Stimulated activated CD4-positive, alpha-beta T cell treated with anti-CD3 and anti-CD28 coated beads, Interleukin-12 subunit alpha, Interleukin-12 subunit beta, amount 100 ng/mL, for 4 hours (primary cell): ENCODE data around the gene GPC6.
"Not testable (repeated sequence)": the region's sequence is repeated elsewhere in the genome, so short reads cannot be mapped to it uniquely, and the experiment has no call there.

Experiments used
- DNase-seq: peaks from one replicate; pipeline ENCODE4 v3.0.0-alpha.2; 2020

GPC6 gene

GRCh38 chr13:94319501-94319900 is 1092.9 kb downstream of the GPC6 start:
- DNase-seq: no peak

- no peak for DNase-seq
Measured at GRCh38 chr13:94322925-94323763, 1096.5 kb downstream of the GPC6 start.

GRCh38 chr13:94323764-94324758 is 1097.5 kb downstream of the GPC6 start:
- DNase-seq: no peak

DNA sequence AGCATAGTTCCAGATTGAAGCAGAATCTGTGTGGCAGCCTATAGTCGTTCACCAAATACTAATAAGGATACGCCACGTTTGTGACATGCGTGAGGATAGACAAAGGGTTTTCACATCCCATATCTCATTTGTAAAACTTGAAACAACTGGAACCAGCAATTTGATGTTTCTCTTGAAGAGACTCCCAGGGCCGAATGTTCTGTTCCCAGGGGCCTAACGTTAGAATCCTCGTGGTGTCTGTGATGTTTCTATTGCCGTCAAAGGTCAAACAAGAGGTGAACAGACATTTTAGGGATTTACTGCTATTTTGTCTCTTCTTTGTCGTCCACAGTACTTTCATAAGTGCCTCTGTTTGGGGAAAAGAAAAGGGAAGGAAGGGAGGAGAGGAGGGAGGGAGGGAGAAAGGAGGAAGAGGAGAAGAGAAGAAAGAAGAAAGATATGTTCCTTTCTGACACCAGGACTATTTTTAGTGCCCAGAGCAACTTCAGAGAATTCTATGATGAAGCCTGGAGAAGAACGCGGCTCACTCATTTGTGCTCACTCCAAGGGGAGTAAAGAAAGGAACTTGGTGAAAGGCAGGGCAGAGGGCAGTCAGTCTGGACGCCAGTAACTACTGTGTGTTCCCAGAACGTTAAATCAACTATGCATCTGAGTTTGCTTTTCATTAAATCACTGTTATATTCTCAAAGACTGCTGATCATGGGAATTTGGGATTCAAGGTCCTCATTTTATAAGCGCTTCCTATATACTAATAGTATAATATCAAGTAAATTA is 1098.3 kb downstream of the GPC6 start:
- DNase-seq: no peak

DNA sequence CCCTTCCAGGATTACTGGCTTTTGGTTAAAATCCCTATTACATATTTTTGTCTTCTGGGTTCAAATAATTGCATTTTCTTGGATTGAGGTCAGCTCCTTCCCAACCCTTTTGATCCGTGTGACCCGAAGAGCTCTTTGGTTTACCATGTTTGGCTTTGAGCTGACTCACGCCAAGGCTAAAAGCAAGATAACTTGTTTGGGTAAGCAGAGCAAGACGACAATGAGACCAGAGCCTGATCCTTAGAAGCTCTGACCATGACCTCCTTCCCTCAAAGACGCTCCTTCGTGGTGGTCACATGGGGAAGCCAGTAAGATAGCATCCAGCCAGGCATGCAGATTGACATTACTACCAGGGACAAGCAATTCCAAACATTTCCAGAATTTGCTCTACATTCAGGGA is 1099.0 kb downstream of the GPC6 start:
- no peak for DNase-seq

DNA sequence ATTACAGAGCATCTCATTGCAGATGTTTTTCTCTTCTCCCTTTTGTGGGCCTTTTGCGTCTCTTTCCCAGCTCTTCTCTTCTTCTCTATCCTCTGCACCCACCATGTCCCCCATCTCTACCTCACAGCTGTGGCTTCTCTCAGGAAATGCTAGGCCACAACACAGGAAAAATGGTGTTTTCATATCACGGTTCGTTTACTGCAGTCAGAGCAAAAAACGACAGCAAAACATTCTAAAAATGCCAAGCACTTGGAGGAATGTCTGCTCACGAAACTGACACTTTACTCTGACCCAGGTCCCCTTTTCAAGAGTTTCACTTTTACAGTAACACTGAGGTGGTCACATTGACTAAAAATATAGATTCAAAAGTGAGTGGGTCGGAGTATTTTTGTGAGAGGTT is 1100.7 kb downstream of the GPC6 start:
- no peak for DNase-seq

GRCh38 chr13:94328381-94329041 is 1101.9 kb downstream of the GPC6 start:
- no peak for DNase-seq

- DNase-seq: no peak
Measured at GRCh38 chr13:94329277-94329676, 1102.7 kb downstream of the GPC6 start.

DNA sequence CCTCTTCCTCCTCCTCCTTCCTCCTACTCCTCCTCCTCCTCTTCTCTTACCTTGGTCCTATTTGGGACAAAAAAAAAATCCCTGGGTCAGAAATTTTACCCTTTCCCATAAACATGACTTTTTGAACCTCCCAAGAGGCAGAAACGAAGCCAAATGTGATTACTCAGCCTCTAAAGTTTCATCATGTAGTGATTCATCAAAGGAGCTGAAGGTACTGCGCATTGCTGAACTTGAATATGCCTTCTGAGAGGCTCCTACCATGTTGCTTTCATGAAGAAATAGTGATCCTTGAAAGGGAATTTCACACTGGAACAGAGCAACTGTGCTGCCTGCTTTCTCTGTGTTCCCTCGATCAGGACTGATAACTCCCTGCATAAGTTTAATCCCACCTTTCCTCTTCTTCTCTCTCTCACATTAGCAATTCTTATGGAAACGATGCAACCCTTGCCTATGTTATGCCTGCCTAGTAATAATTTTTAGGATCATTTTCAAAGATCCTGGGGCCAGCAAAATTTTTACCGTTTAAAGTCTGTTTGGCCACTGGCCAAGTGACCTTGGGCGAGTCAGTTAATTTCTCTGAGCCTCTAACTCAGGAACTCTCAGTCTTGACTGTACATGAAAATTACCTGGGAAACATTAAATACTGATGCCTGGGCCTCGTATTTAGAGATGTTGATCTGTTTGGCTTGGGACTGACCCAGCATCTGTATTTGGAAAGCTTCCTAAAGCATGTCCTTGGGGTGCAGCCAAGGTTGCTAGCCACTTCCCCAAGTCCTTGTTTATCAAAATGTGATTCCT is 1103.3 kb downstream of the GPC6 start:
- no peak for DNase-seq

- DNase-seq: no peak
Measured at GRCh38 chr13:94330552-94331071, 1104.0 kb downstream of the GPC6 start.

GRCh38 chr13:94331281-94331680 is 1104.7 kb downstream of the GPC6 start:
- DNase-seq: no peak

- DNase-seq: no peak
Measured at GRCh38 chr13:94332359-94333096, 1105.9 kb downstream of the GPC6 start.

GRCh38 chr13:94333131-94333820 is 1106.7 kb downstream of the GPC6 start:
- no peak for DNase-seq

DNA sequence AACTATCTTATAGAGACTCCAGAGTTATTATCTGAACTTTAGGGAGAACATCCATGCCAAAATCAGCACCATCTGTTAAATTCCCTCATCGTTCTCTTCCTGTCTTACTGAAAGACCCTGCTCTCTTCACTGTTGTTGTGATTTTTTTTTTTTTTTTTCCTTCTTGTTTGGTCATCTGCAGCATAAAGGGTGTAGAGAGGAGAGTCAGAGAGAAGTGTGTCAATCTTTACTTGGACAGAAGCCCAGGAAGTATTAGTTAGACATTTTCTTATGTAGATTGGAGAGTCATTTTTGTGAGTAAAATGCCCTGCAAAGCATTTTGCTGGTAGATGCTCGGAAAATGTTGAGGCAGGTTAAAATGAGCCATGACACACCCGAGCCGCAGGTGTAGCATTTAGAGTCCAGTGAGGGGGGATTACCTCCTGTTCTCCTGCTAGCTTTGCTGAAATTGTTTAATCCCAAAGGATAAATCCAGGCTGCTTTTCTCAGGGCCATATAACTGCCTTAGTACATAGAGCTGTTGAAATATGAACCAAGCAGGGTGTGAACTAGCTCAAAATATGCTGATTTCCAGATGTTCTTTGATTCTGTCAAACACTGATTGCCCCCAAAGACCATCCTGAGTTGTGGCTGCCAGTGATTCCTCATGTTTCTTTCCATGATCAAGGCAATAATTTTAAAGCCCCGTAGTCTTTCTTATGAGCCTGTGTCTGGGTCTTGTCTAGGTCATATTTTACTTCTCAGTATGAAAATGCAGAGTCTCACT is 1109.3 kb downstream of the GPC6 start:
- DNase-seq: no peak

GRCh38 chr13:94339116-94339687 is 1112.6 kb downstream of the GPC6 start:
- DNase-seq: no peak

GRCh38 chr13:94342436-94343242 is 1116.0 kb downstream of the GPC6 start:
- no peak for DNase-seq

GRCh38 chr13:94343243-94343585 is 1116.6 kb downstream of the GPC6 start:
- DNase-seq: no peak

DNA sequence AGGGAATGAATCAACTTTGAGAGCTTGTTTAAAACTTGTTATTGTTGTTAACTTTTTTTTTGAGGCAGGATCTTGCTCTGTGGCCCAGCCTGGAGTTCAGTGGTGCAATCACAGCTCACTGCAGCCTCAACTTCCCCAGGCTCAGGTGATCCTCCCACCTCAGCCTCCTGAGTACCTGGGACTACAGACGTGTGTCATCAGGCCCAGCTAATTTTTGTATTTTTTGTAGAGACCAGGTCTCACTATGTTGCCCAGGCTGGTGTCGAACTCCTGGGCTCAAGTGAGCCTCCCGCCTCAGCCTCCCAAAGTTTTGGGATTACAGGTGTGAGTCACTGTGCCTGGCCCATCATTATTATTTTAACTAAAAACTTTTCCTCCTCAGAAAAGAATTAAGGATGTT is 1117.1 kb downstream of the GPC6 start:
- DNase-seq: not testable (repeated sequence)
